Adrenal gland (tissue), 12 donors: ENCODE measurements around the gene TIMM44. TPM values are rescaled to one million over a fixed set of nuclear protein-coding genes. Genes with fewer than 3 reads are reported as not detected.
"Not testable (repeated sequence)": the region's sequence is repeated elsewhere in the genome, so short reads cannot be mapped to it uniquely, and the experiment has no call there.

Experiments
- DNase-seq, 7 donors: peaks; one replicate each; pipeline ENCODE4 v3.0.0-alpha.2; 2019 to 2020
- H3K27ac ChIP-seq, 5 donors: fragments of 200-600 bp; sonication (generic) in 4 of 5; 1 replicate in 3 of 5; 2 replicates in 2 of 5; pipeline versions ENCODE4 v1.5.1 to v1.8.0; 2016 to 2020; ENCODE audit warnings: mild to moderate bottlenecking in 1 of 5
- H3K27me3 ChIP-seq: fragments of 200-600 bp; 2 replicates; pipeline ENCODE4 v1.8.0; 2021
- H3K36me3 ChIP-seq, 2 donors: fragments of 200-600 bp; replicated peaks in 1 of 2; 1 replicate in 1 of 2; 2 replicates in 1 of 2; pipeline versions ENCODE4 v1.5.1 to v1.8.0; 2018 to 2022
- H3K4me1 ChIP-seq, 2 donors: fragments of 200-600 bp; replicated peaks in 1 of 2; 1 replicate in 1 of 2; 2 replicates in 1 of 2; pipeline versions ENCODE4 v1.5.1 to v1.8.0; 2018 to 2021
- H3K4me3 ChIP-seq, 4 donors: fragments of 200-600 bp; sonication (generic) in 3 of 4; one replicate each; pipeline ENCODE4 v1.5.1; 2016 to 2018
- H3K9me3 ChIP-seq, 3 donors: fragments of 200-600 bp; sonication (generic) in 1 of 3; replicated peaks in 1 of 3; 1 replicate in 2 of 3; 2 replicates in 1 of 3; pipeline versions ENCODE4 v1.5.1 to v1.8.0; 2016 to 2021
- POLR2A ChIP-seq, 2 donors: fragments of 450-650 bp; IDR thresholded peaks; one replicate each; pipeline ENCODE4 v1.6.1; 2017; ENCODE audit warnings: antibody characterized with exemption in 2 of 2, mild to moderate bottlenecking in 2 of 2, moderate library complexity in 1 of 2
- WGBS, 4 donors: extraction: QIAGEN DNeasy Blood & Tissue Kit in 2 of 4; methylation state at CpG; one replicate each; pipeline versions ENCODE4 v1.1.5 to v1.1.7; 2013 to 2017; 5-methylcytosine and 5-hydroxymethylcytosine counted together
- intact Hi-C, 2 donors: fragments of 100-400 bp; cut with DNase I; formaldehyde crosslinking; loops; one replicate each; pipeline versions ENCODE4 v1.14.1 to v1.15.0; 2022 to 2023
- polyA plus RNA-seq, 3 donors: library from polyadenylated mRNA; stranded (reverse); fragments of 200-250 nt in 2 of 3; fragments of 350-450 nt in 1 of 3; fragmentation: Illumina TruSeq in 1 of 3; extraction: RNeasy Lipid Tissue Mini Kit (QIAGEN cat#74804) in 1 of 3; gene quantifications; one replicate each; pipeline ENCODE4 v1.2.3, GENCODE V29; 2013 to 2014
- total RNA-seq, 9 donors: library from RNA; depleted of rRNA in 4 of 9; stranded (reverse); fragments of >200 nt in 4 of 9; fragments of 120-200 nt in 1 of 9; fragmentation: NEBNext Ultra II Directional in 1 of 9; extraction: Animal tissue kit (Norgen Biotek cat#: 25700) in 1 of 9; gene quantifications; one replicate each; pipeline versions ENCODE4 v1.1.0 to v1.2.4, GENCODE V29; 2013 to 2023
- TF ChIP-seq, protein P1 (sequence below), 6 experiments: fragments of 450-650 bp in 4 of 6; fragments of 200-600 bp in 2 of 6; sonication (generic) in 1 of 6; IDR thresholded peaks; 1 replicate in 5 of 6; 2 replicates in 1 of 6; pipeline versions ENCODE4 v1.5.1 to v1.8.0; 2016 to 2021; ENCODE audit warnings: antibody characterized with exemption in 6 of 6, mild to moderate bottlenecking in 2 of 6, moderate library complexity in 1 of 6
- donor health status: healthy with polysubstance abuse.
- donor health status: Bipolar disorder and iron deficiency.
- donor health status: DM: yes; HTN: yes; CAD: no.
- donor health status: DM: no; HTN: no; CAD: no.
- donor health status: DM: no; HTN: no; CAD: no.
- donor health status: DM: yes; HTN: yes; CAD: no.

The TIMM44 gene
- total and polyA plus RNA-seq, 12 donors: 48.1 to 218 (median 60.8) TPM

- intact Hi-C loops: no loop called here
- 11 to 52% (median 28%) methylated on average over 14 to 62 of the region's 62 CpGs for WGBS, 4 donors
- TF ChIP-seq, protein P1, sequence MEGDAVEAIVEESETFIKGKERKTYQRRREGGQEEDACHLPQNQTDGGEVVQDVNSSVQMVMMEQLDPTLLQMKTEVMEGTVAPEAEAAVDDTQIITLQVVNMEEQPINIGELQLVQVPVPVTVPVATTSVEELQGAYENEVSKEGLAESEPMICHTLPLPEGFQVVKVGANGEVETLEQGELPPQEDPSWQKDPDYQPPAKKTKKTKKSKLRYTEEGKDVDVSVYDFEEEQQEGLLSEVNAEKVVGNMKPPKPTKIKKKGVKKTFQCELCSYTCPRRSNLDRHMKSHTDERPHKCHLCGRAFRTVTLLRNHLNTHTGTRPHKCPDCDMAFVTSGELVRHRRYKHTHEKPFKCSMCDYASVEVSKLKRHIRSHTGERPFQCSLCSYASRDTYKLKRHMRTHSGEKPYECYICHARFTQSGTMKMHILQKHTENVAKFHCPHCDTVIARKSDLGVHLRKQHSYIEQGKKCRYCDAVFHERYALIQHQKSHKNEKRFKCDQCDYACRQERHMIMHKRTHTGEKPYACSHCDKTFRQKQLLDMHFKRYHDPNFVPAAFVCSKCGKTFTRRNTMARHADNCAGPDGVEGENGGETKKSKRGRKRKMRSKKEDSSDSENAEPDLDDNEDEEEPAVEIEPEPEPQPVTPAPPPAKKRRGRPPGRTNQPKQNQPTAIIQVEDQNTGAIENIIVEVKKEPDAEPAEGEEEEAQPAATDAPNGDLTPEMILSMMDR (IDR thresholded peaks at IDR 0.05): peak in 1 of 6 experiments; percentile 30
- peak in 1 of 2 donors; percentile 72 for TF ChIP-seq POLR2A (IDR thresholded peaks at IDR 0.05)
- peaks cover 0 to 11% of the 10 kb centered on the region in 2 donors for H3K36me3 ChIP-seq
- H3K4me3 ChIP-seq: peak within 1 kb of the TSS in 3 of 4 donors; percentile 22 to 96 (median 56)
- peak within 1 kb of the TSS; percentile 85 to 97 (median 88) for H3K27ac ChIP-seq
- H3K4me1 ChIP-seq: peaks cover 26 to 35% of the 10 kb centered on the region in 2 donors
- H3K9me3 ChIP-seq: no peaks in the 10 kb centered on the region
- H3K27me3 ChIP-seq: peaks cover 25% of the 10 kb centered on the region
- peak; percentile 95 to 98 (median 97) for DNase-seq
Measured at GRCh38 chr19:7919610-7920518, 23.6 kb downstream of the TIMM44 start, which contains the start of gene SNAPC2. Gene SNAPC2 (plus strand): TSS chr19:7920338. CDS start chr19:7920367, 29 bp downstream.

GRCh38 chr19:7918615-7919421 lies 24.6 kb downstream of the TIMM44 start:
- WGBS, 4 donors: 58 to 69% (median 60%) methylated on average over 27 to 42 of the region's 42 CpGs
- peaks cover 21 to 31% of the 10 kb centered on the region in 2 donors for H3K4me1 ChIP-seq
- TF ChIP-seq, protein P1 (IDR thresholded peaks at IDR 0.05): no peak
- no peak for TF ChIP-seq POLR2A (IDR thresholded peaks at IDR 0.05)
- no peaks in the 10 kb centered on the region for H3K9me3 ChIP-seq
- peak in 1 of 7 donors; percentile 65 for DNase-seq
- H3K27me3 ChIP-seq: peaks cover 25% of the 10 kb centered on the region
- intact Hi-C loops: no loop called here
- H3K4me3 ChIP-seq: no peak overlapping the region
- peaks cover 0 to 11% of the 10 kb centered on the region in 2 donors for H3K36me3 ChIP-seq
- no peak overlapping the region for H3K27ac ChIP-seq

DNA sequence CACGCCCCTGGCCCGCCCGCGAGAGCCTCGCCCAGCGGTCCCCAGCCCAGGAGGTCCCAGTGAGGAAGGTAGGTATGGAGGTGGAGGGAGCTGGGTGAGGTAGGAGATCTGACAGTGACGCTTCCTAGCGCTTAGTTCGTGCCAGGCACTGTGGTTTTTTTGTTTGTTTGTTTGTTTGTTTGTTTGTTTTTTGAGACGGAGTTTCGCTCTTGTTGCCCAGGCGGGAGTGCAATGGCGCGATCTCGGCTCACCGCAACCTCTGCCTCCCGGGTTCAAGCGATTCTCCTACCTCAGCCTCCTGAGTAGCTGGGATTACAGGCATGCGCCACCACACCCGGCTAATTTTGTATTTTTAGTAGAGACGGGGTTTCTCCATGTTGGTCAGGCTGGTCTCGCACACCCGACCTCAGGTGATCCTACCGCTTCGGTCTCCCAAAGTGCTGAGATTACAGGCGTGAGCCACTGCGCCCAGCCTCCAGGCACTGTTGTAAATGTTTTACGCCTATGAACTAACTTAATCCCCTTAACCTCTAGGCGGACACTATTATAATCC lies 25.3 kb downstream of the TIMM44 start:
- peak in 1 of 7 donors; percentile 56 for DNase-seq
- intact Hi-C loops, H3K9me3 ChIP-seq: not testable (repeated sequence)
- peaks cover 25% of the 10 kb centered on the region for H3K27me3 ChIP-seq
- peaks cover 0 to 11% of the 10 kb centered on the region in 2 donors for H3K36me3 ChIP-seq
- 36 to 53% (median 42%) methylated on average over 29 of the region's 29 CpGs for WGBS, 4 donors
- peak overlapping the region in 1 of 4 donors; percentile 32 for H3K4me3 ChIP-seq
- peak overlapping the region in 1 of 5 donors; percentile 68 for H3K27ac ChIP-seq
- H3K4me1 ChIP-seq: peaks cover 21 to 31% of the 10 kb centered on the region in 2 donors

DNA sequence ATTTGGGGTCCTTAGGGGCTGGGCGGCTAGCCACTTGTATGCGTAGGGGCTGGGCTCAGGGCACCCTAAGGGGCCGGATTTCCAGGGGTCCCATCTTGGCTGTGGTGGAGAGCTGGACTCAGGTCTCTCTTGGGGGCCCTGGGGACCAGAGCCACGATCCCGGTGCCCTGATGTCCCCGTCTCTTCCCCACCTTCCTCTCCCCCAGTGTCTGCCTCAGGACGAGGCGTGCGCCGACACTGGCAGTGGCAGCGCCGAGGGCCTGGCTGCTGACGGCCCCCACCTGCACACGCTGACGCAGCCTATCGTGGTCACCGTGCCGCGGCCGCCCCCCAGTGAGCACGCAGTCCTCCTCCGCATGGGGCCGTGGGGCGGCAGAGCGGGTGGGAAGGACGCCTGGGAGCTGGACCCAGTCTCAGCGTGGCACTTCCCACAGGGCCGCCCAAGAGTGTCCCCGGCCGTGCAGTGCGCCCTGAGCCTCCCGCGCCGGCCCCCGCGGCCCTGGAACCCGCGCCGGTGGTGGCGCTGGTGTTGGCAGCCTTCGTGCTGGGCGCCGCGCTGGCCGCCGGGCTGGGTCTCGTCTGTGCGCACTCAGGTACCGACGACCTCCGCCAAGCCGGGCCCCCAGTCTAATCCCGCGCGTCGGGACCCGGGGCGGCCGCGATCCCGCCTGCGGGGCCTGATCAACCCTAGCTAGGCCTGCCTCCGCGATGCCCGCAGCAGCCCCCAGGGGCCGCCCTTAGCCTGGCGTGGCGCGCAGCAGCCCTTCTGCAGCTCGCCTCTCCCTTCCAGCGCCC lies 26.0 kb downstream of the TIMM44 start:
- TF ChIP-seq POLR2A (IDR thresholded peaks at IDR 0.05): no peak
- TF ChIP-seq, protein P1 (IDR thresholded peaks at IDR 0.05): peak; percentile 20 to 50 (median 32)
- peaks cover 25% of the 10 kb centered on the region for H3K27me3 ChIP-seq
- peak overlapping the region in 1 of 4 donors; percentile 32 for H3K4me3 ChIP-seq
- intact Hi-C loops: no loop called here
- WGBS, 4 donors: 5 to 13% (median 8%) methylated on average over 4 to 71 of the region's 71 CpGs
- H3K9me3 ChIP-seq: no peaks in the 10 kb centered on the region
- H3K4me1 ChIP-seq: peaks cover 21 to 31% of the 10 kb centered on the region in 2 donors
- H3K36me3 ChIP-seq: peaks cover 0 to 13% of the 10 kb centered on the region in 2 donors
- peak overlapping the region in 1 of 5 donors; percentile 68 for H3K27ac ChIP-seq
- DNase-seq: peak in 2 of 7 donors; percentile 63 to 79
